Transverse colon (tissue), 4 donors: ENCODE results near the gene MED12L. TPM values are rescaled to one million over a fixed set of nuclear protein-coding genes. Genes with fewer than 3 reads are reported as not detected.
"Not testable (repeated sequence)": the region's sequence is repeated elsewhere in the genome, so short reads cannot be mapped to it uniquely, and the experiment has no call there.

Experiments used
- DNase-seq: peaks from one replicate; pipeline ENCODE4 v3.0.0-alpha.2; 2019
- H3K27ac ChIP-seq, 4 donors: fragments of 200-600 bp; sonication (generic); 2 replicates each; pipeline ENCODE4 v1.5.1; 2016 to 2018; ENCODE audit warnings: inconsistent platforms in 4 of 4
- H3K27me3 ChIP-seq: fragments of 200-600 bp; sonication (generic); 2 replicates; pipeline ENCODE4 v1.5.1; 2017; ENCODE audit warnings: inconsistent platforms
- H3K36me3 ChIP-seq, 4 donors: fragments of 200-600 bp; sonication (generic); 2 replicates each; pipeline ENCODE4 v1.5.1; 2017 to 2019; ENCODE audit warnings: inconsistent platforms in 4 of 4
- H3K4me1 ChIP-seq, 4 donors: fragments of 200-600 bp; sonication (generic); 2 replicates each; pipeline ENCODE4 v1.5.1; 2017 to 2020; ENCODE audit warnings: inconsistent platforms in 4 of 4
- H3K4me3 ChIP-seq, 4 donors: fragments of 200-600 bp; sonication (generic); 1 replicate in 1 of 4; 2 replicates in 3 of 4; pipeline versions ENCODE4 v1.5.1 to v1.6.1; 2017 to 2019; ENCODE audit warnings: inconsistent platforms in 4 of 4
- H3K9me3 ChIP-seq, 2 donors: fragments of 200-600 bp; sonication (generic); 2 replicates each; pipeline ENCODE4 v1.5.1; 2017 to 2019; ENCODE audit warnings: inconsistent platforms in 2 of 2
- EP300 ChIP-seq: sonication (generic); formaldehyde crosslinking; IDR thresholded peaks from one replicate; pipeline ENCODE4 v1.6.1; 2017; ENCODE audit warnings: antibody characterized with exemption, low read depth
- POLR2A ChIP-seq: fragments of 450-650 bp; IDR thresholded peaks from one replicate; pipeline ENCODE4 v1.6.1; 2016; ENCODE audit warnings: antibody characterized with exemption, mild to moderate bottlenecking, moderate library complexity
- POLR2AphosphoS5 ChIP-seq, 3 donors: sonication (generic); formaldehyde crosslinking; IDR thresholded peaks; one replicate each; pipeline ENCODE4 v1.6.1; 2016; ENCODE audit warnings: antibody characterized with exemption in 3 of 3
- WGBS, 2 donors: methylation state at CpG; one replicate each; pipeline ENCODE4 v1.1.5; 2018; ENCODE audit warnings: low coverage in 1 of 2; 5-methylcytosine and 5-hydroxymethylcytosine counted together
- in situ Hi-C, 4 donors: fragments of 200-750 bp; cut with MboI; loops; one replicate each; pipeline versions ENCODE4 v1.15.0 to v1.15.1; 2017; ENCODE audit warnings: low sequenced_read_pairs in 3 of 4, low pct_ligation_motif_present in 1 of 4, low pct_unique_long_range_greater_than_20kb in 1 of 4
- intact Hi-C: fragments of 100-400 bp; cut with DNase I; formaldehyde crosslinking; loops from one replicate; pipeline ENCODE4 v1.15.1; 2023; ENCODE audit warnings: low total_unique reads
- total RNA-seq, 4 donors: library from RNA; depleted of rRNA; stranded (reverse); fragments of >200 nt; gene quantifications; one replicate each; pipeline ENCODE4 v1.1.0, GENCODE V29; 2016
- TF ChIP-seq, protein P1 (sequence below), 5 experiments: fragments of 200-600 bp in 3 of 5; fragments of 450-650 bp in 2 of 5; sonication (generic) in 3 of 5; IDR thresholded peaks; 1 replicate in 2 of 5; 2 replicates in 3 of 5; pipeline ENCODE4 v1.5.1; 2016 to 2017; ENCODE audit warnings: antibody characterized with exemption in 5 of 5, inconsistent platforms in 3 of 5, mild to moderate bottlenecking in 2 of 5, moderate library complexity in 1 of 5

The MED12L gene
- total RNA-seq, 4 donors from 2014 or later: under 0.01 to 8.6 (median 0.64) TPM

DNA sequence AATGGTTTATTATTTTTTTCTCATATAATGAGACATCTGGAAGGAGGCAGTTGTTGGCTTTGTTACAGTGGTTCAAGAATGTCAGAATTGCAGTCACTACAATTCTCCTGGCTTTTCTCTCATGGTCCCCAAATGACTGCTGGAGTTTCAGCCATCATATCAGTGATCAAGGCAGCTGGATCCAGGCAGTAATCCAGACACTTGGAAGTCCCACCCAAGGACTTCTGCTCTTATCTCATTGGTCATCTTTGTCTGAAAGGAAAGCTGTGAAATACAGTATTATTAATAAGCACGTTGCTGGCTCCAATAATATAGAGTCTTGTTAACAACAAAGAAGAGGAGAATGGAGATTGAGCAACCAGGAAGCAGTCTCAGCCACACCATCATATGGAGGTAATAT is 22.9 kb upstream of the MED12L start:
- Histone ChIP-seq H3K36me3 (no peaks in the 10 kb centered on the region), H3K9me3 (no peaks in the 10 kb centered on the region), H3K27me3 (no peaks in the 10 kb centered on the region), H3K27ac (no peak overlapping the region), H3K4me3 (no peak overlapping the region), H3K4me1 (no peaks in the 10 kb centered on the region)
- TF ChIP-seq, protein P1, sequence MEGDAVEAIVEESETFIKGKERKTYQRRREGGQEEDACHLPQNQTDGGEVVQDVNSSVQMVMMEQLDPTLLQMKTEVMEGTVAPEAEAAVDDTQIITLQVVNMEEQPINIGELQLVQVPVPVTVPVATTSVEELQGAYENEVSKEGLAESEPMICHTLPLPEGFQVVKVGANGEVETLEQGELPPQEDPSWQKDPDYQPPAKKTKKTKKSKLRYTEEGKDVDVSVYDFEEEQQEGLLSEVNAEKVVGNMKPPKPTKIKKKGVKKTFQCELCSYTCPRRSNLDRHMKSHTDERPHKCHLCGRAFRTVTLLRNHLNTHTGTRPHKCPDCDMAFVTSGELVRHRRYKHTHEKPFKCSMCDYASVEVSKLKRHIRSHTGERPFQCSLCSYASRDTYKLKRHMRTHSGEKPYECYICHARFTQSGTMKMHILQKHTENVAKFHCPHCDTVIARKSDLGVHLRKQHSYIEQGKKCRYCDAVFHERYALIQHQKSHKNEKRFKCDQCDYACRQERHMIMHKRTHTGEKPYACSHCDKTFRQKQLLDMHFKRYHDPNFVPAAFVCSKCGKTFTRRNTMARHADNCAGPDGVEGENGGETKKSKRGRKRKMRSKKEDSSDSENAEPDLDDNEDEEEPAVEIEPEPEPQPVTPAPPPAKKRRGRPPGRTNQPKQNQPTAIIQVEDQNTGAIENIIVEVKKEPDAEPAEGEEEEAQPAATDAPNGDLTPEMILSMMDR (IDR thresholded peaks at IDR 0.05): no peak
- TF ChIP-seq EP300 (no peak), POLR2A (no peak), POLR2AphosphoS5 (IDR thresholded peaks at IDR 0.05) (no peak)
- DNase-seq: no peak
- in situ Hi-C loops (no loop called here), intact Hi-C loops (no loop called here)
- 28 to 40% methylated on average over 1 of the region's 1 CpG for WGBS, 2 donors

DNA sequence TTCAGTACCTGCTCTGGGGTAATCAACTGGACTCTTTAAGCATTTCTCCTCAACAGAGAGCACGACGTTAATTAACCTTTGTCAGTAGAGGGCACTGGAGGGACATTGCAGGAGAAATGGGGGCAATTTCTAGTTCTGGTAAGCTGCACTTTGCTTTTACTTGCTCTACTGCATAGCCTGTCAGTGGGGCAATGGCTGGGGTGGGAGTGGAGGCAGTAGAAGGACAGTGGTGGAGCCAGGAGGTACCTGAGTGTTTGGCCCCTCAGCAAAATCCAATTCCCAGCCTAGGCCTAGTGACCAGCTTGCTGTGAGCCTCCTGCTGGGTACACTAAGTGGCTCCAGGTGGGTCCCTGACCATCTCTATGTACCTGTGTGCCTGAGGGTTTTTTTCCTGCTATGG is 18.3 kb upstream of the MED12L start:
- Histone ChIP-seq H3K36me3 (no peaks in the 10 kb centered on the region), H3K27me3 (no peaks in the 10 kb centered on the region), H3K9me3 (no peaks in the 10 kb centered on the region), H3K27ac (no peak overlapping the region), H3K4me3 (no peak overlapping the region), H3K4me1 (no peaks in the 10 kb centered on the region)
- no peak for DNase-seq
- 61 to 80% methylated on average over 2 of the region's 2 CpGs for WGBS, 2 donors
- TF ChIP-seq, protein P1 (IDR thresholded peaks at IDR 0.05): no peak
- TF ChIP-seq POLR2A (no peak), POLR2AphosphoS5 (IDR thresholded peaks at IDR 0.05) (no peak), EP300 (no peak)
- in situ Hi-C loops: no loop called here
- intact Hi-C loops: no loop called here

DNA sequence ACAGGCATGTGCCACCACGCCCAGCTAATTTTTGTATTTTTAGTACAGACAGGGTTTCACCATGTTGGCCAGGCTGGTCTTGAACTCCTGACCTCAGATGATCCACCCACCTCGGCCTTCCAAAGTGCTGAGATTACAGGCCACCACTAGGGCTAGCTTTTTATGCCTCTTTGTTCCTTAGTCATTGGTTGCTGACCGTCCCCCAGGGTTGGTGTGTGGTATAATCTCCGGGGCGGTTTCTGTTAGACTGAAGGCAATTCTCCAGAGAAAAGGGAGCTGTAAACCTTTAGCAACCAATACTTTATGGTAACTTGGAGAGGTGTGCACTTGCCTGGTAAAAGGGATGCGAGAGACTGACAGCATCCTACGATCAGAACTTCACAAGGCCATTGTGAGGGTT is 12.6 kb upstream of the MED12L start:
- H3K4me1 ChIP-seq, in situ Hi-C loops, H3K27me3 ChIP-seq, H3K27ac ChIP-seq, intact Hi-C loops, H3K36me3 ChIP-seq, H3K9me3 ChIP-seq, H3K4me3 ChIP-seq, DNase-seq: not testable (repeated sequence)
- WGBS, 2 donors: 89 to 91% methylated on average over 5 to 7 of the region's 7 CpGs

DNA sequence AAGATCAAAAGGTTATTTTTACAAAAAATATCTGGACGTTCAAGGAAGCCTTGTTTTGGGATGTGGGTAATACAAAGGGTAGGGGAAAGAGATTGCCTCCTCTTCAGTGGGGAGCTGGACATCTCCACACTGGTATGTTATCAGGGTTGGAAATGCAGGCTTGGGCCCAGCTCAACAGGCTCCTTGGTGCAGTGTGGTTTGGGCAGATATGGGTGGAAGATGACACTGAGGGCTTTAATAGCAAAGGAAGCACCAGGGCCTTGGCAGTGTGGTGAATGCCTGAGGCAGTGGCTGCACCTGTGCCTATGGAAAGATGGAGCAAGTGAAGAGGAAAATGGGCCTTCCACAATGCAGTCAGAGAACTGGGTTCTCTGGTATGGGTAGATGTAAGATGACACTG is 11.2 kb upstream of the MED12L start:
- Histone ChIP-seq H3K27ac (no peak overlapping the region), H3K27me3 (no peaks in the 10 kb centered on the region), H3K4me3 (no peak overlapping the region), H3K4me1 (no peaks in the 10 kb centered on the region), H3K36me3 (no peaks in the 10 kb centered on the region), H3K9me3 (no peaks in the 10 kb centered on the region)
- no peak for DNase-seq
- in situ Hi-C loops: no loop called here
- TF ChIP-seq POLR2A (no peak), POLR2AphosphoS5 (IDR thresholded peaks at IDR 0.05) (no peak), EP300 (no peak)
- TF ChIP-seq, protein P1 (IDR thresholded peaks at IDR 0.05): no peak
- 45 to 100% methylated on average over 1 of the region's 1 CpG for WGBS, 2 donors
- intact Hi-C loops: no loop called here

DNA sequence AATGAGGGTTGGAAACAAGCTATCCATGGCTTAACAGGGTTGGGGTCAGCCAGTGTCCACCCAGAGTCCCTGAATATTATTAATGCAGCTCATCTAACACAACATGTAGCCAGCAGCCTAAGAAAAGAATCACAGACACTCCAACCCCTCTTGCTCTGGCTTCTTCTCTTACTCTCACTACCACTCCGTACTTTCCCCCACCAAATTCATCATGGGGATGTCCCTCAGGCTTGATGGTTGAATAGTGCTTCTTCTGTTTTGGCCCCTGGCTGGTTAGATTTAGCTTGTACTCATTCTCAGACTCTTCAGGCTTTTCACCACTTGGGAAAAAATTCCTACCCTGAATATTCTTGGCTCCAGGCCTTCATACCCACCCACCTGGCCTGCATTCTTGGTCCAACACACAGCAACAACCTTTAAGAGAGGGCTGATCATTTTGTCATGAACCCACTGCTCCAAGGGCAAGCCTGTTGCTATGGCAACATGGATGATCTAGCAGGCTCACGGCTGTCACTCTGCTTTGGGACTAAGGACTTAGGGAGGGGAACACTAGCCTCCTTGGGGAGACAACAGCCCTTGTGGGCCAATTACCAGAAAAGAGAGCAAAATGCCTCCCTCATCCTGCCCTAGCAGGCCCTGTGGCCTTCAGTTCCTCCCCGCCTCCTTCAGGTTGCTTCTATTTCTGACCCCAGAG is 9.4 kb upstream of the MED12L start:
- no peak overlapping the region for H3K27ac ChIP-seq
- H3K4me3 ChIP-seq: no peak overlapping the region
- no peaks in the 10 kb centered on the region for H3K36me3 ChIP-seq
- peaks cover 9% of the 10 kb centered on the region for H3K27me3 ChIP-seq
- intact Hi-C loops (no loop called here), in situ Hi-C loops (no loop called here)
- 76% methylated on average over 3 of the region's 3 CpGs; no CpG with 5 or more reads in 1 of the 2 donors for WGBS, 2 donors
- no peak for TF ChIP-seq EP300
- TF ChIP-seq POLR2A: no peak
- no peak for TF ChIP-seq POLR2AphosphoS5 (IDR thresholded peaks at IDR 0.05)
- TF ChIP-seq, protein P1 (IDR thresholded peaks at IDR 0.05): no peak
- DNase-seq: no peak
- H3K9me3 ChIP-seq: no peaks in the 10 kb centered on the region
- no peaks in the 10 kb centered on the region for H3K4me1 ChIP-seq
